Pons (tissue), 1 donor: ENCODE measurements around the gene KLHL7.
"Not testable (repeated sequence)": the region's sequence is repeated elsewhere in the genome, so short reads cannot be mapped to it uniquely, and the experiment has no call there.

ENCODE experiments used
- DNase-seq: peaks from one replicate; pipeline ENCODE4 v3.0.0-alpha.2; 2016; ENCODE audit warnings: low spot score

Gene KLHL7

DNA sequence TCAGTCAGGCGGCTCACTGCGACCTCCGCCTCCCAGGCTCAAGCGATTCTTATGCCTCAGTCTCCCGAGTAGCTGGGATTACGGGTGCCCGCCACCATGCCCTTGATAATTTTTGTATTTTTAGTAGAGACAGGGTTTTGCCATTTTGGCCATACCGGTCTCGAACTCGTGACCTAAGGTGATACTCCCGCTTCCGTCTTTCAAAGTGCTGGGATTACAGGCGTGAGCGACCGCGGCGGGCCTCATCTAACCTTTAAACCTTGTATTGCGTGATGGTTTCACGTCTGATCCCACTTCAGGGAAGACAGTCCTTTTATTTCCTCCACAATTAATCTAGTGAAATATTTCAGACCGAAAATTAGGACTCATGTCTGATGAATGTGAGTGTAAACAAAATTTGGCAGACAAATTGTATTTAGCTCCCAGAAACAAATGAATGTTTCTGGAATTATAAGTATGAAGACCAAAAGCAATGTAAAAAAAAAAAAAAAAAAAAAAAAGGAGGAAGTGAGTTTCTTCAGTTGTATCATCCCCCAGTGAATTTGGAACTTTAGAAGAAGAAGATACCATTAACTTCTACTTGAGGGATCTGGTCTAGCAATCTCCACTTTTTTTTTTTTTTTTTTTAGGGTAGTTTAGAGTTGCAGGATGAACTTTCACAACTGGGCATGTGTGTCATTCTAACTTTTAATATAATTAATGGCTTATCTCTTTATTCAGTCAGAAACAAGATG lies 77.9 kb downstream of the KLHL7 start:
- no peak for DNase-seq

- DNase-seq: no peak
Measured at GRCh38 chr7:23184291-23184690, 78.7 kb downstream of the KLHL7 start.

DNA sequence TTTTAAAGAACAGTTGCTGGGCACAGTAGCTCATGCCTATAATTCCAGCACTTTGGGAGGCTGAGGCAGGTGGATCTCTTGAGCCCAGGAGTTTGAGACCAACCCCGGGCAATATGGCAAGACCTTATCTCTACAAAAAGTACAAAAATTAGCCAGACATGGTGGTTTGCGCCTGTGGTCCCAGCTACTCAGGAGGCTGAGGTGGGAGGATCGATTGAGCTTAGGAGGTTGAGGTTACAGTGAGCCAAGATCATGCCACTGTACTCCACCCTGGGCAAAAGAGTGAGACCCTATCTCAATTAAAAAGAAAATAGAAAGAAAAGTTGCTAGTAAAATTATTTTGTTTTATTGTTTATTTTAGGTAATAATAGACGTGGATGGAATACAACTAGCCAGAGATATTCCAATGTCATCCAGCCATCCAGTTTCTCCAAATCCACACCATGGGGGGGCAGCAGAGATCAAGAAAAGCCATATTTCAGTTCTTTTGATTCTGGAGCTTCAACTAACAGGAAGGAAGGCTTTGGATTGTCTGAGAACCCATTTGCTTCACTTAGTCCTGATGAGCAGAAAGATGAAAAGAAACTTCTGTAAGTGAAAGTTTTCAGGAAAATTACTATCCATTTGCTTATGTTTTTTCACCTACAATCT lies 79.2 kb downstream of the KLHL7 start:
- peak; percentile 83 for DNase-seq

GRCh38 chr7:23185980-23186379 lies 80.4 kb downstream of the KLHL7 start:
- no peak for DNase-seq

DNA sequence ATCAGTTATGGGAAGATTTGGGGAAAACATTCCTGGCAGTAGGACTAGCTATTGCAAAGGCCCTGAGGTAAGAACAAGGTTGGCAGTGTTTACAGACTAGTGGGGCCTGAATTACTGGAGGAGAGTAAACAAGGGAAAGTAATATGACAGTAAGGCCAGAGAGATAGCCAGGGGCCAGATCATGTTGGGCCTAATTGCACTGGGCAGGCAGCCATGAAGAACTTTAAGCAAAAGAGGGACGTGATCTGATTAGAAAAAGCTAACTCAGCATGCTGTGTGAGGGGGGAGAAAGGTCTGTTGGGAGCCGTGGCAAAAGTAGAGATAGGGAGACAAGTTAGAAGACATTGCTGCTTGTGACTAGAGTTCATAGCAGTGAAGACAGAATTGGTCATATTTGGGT lies 85.4 kb downstream of the KLHL7 start:
- DNase-seq: no peak

- DNase-seq: not testable (repeated sequence)
Measured at GRCh38 chr7:23193650-23194227, 88.2 kb downstream of the KLHL7 start.

- DNase-seq: no peak
Measured at GRCh38 chr7:23196306-23196705, 90.7 kb downstream of the KLHL7 start.

- not testable (repeated sequence) for DNase-seq
Measured at GRCh38 chr7:23197745-23198144, 92.2 kb downstream of the KLHL7 start.

- DNase-seq: no peak
Measured at GRCh38 chr7:23200331-23200730, 94.7 kb downstream of the KLHL7 start.

DNA sequence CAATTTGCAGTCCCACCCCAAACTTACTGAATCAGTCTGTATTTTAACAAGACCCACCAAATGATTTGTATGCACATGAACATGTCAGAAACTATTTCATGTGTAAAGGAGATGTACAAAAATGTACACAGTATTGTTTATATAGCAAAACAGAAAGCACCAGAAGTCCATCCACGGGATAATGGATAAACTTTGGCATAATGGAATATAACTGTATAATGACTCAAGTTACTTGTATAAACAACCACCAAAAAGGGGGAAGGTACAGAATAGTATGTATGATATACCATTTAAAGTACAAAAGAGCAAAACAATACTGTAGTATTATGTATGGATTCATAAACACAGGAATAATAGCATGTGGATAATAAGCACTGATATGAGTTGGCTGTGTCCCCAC lies 98.7 kb downstream of the KLHL7 start:
- DNase-seq: no peak

GRCh38 chr7:23205577-23205908 lies 100.0 kb downstream of the KLHL7 start:
- no peak for DNase-seq

DNA sequence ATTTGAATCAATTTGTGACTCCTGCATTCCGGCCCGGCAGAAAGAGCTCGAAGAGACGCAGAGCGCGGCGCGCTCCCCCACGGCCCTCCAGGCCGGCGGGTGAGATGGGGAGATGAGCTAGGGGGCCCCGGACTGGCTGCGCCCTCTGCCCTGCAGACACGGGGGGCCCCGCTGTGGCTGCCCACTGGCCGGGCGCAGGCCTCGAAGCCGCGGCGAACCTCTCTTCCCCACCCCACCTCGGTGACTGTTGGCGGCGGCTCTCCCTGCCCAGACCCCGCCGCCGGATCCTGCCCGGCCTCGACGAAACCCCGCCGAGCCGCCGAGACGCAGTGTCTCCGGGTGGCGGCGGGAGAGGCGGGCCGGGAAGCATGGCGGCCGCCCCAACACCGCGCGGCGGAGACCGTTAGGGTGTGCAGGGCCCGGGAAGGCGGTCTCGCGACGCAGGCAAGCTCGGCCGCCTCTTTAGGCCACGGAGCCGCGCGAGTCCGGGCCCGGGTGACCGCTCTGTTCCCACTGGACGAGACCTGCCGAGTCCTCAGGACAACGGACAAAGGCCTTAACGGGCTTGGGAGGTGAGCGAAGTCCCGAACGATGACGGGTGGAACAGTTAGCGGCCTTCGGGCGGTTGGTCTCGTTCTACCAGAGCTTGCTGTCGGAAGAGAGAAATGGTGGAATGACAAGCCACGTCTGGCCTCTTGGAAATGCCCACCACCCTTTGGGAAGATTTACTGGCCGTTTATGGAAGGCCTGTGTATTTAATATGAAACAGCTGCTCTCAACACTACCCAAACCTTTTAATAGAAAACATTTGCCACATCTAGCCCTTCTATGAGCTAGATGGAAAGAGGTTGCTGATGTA lies 100.6 kb downstream of the KLHL7 start:
- no peak for DNase-seq

DNA sequence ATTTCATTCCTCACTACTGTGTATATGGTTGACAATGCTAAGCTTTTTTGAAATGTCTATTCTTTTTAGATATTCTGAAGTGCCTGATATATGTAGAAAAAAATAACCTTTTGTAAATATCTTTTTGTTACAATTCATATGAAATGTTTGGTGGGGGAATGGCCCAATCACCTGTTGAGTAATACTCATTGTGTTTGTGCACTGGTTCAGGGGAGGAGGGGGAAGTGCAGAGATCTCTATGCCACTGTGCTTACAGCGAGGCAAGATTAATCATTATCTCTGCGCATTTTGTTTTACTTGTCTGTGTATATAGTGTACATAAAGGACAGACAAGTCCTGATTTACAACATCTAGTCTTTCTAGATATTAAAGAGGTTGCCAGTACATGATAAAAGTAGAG lies 101.4 kb downstream of the KLHL7 start:
- DNase-seq: no peak

DNA sequence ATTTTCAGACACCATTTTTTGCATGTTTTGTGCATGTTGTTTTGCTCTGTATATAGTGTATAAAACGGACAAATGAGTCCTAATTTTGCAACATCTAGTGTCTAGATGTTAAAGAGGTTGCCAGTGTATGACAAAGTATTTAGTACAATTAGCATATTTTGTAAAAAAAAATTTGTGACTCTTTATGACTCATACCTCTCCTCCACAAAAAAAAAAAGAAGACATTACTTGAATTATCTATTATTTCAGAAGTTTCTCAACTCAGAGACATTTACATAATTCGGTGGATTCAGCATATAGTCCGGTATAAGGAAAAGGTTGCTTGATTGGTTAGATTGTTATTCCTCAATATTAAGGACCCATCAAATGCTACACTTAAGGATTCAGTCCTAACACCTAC lies 102.3 kb downstream of the KLHL7 start:
- DNase-seq: no peak

DNA sequence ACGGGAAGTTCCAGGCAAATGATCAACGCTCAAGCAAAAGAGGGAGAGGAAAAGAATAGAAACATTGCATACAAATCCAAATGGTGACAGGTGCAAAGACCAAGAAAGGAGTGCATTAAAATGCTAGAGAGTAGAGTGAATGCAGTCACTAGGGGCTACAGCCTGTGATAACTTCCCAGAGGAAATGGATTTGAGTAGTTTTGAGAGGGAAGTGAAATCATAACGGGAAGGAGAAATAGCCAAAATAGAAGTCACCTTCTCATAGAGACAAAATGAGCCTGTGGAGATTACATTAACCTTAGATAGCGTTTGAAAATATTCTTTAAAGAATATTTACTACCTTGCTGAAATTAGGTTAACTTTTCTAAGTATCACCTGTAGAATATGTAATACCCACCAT lies 102.7 kb downstream of the KLHL7 start:
- no peak for DNase-seq

DNA sequence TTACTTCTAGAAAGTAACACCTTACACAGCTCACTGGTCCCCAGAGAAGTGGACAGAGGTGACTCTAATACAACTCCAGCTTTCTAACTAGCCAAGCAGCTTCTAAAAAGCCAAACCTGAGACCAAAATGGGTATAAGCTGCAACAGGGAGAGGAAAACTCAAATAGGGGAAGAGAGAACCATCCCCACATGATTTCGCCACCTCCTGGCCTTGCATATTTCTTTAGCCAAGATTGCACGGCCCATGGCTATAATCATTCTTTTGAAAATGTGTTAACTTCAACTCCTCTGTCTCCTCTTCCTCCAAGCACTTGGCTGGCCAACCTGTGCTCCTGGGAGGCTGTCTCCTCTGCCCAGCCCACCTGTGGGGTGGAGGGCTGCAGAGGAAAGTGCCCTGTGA lies 104.9 kb downstream of the KLHL7 start:
- no peak for DNase-seq

DNA sequence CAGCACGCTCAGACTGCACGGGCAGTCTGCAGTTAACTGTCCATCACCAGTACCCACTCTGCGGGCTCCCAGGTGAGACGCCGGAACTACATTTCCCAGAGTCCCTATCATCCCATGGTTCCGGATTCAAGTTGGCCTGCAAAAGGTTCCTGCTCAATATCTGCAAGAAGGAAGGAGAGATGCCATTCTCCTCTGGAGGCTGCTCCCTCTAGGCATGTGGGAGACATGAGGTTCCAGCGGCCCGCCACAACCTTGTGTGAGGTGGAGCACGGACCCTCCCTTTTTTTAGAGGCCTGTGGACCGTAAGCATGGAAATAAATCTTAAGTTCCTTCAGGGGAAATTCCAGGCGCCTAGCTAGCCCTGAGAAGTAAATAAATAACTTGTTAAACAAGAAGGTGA lies 106.0 kb downstream of the KLHL7 start:
- no peak for DNase-seq

DNA sequence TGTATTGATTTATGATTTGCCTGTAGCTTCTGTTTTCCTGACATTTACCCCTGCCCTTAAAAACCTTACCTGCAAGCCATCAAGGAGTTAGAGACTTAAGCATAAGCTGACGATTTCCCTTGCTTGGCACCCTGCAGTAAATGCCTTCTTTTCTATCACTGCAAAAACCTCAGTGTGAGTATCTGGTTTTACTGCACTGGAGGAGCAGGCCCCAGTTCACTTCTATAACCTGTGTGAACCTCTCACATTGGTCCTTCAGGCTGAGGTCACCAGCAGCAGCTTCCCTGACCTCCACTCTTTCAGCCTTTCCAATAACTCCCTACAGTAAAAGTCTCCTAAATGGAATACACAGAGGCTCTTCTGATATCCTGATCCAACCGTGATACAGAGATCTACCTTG lies 106.8 kb downstream of the KLHL7 start:
- no peak for DNase-seq

GRCh38 chr7:23212841-23213240 lies 107.3 kb downstream of the KLHL7 start:
- DNase-seq: peak; percentile 35

DNA sequence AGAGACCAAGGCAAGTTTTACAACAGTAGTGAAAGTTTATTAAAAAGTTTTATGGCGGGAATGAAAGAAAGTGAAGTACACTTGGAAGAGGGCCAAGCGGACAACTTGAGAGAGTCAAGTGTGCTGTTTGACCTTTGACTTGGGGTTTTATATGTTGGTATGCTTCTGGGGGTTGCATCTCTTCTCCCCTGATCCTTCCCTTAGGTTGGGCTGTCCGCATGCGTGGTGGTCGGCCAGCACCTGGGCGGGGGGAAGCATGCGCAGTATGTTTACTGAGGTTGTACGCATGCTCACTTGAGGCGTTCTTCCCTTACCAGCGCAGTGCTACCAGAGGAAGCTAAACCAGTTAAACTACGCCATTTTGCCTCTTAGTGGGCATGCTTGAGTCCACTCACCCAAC lies 108.2 kb downstream of the KLHL7 start:
- no peak for DNase-seq

GRCh38 chr7:23214423-23214822 lies 108.8 kb downstream of the KLHL7 start:
- DNase-seq: no peak

GRCh38 chr7:23214938-23215337 lies 109.4 kb downstream of the KLHL7 start:
- DNase-seq: no peak

DNA sequence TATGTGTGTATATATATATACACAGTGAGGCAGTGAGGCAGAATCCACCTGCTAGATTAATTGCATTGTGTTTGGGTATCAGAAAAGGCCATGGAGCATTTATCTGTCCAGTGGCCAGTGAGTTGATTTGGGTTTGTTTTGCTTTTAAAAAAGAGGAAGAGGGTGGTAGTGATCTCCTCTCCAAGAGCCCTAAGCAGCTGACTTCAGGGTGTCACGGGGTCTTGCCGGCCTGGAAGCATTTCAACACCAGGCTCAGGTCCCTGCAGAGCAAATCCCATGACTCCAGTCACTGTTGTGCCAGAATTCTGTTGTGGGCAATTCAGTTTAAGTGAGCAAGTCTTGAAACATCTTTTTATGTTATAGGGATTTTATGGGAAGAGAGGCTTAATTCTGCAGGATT lies 110.4 kb downstream of the KLHL7 start:
- peak; percentile 83 for DNase-seq
